Uterus (tissue), 4 donors: ENCODE data around the gene SDCCAG8. TPM values are rescaled to one million over a fixed set of nuclear protein-coding genes. Genes with fewer than 3 reads are reported as not detected.

Experiments used
- DNase-seq, 2 donors: peaks; one replicate each; pipeline ENCODE4 v3.0.0-alpha.2; 2019 to 2020
- H3K27ac ChIP-seq, 2 donors: fragments of 200-600 bp; sonication (generic); 1 replicate in 1 of 2; 2 replicates in 1 of 2; pipeline ENCODE4 v1.5.1; 2016 to 2018
- H3K27me3 ChIP-seq, 2 donors: fragments of 200-600 bp; sonication (generic); one replicate each; pipeline ENCODE4 v1.5.1; 2018 to 2019; ENCODE audit warnings: control low read depth in 1 of 2
- H3K36me3 ChIP-seq, 2 donors: fragments of 200-600 bp; sonication (generic); one replicate each; pipeline ENCODE4 v1.5.1; 2019; ENCODE audit warnings: control low read depth in 1 of 2
- H3K4me1 ChIP-seq, 2 donors: fragments of 200-600 bp; sonication (generic); one replicate each; pipeline ENCODE4 v1.5.1; 2018 to 2019; ENCODE audit warnings: control low read depth in 1 of 2
- H3K4me3 ChIP-seq, 2 donors: fragments of 200-600 bp; sonication (generic); 1 replicate in 1 of 2; 2 replicates in 1 of 2; pipeline ENCODE4 v1.5.1; 2018 to 2019; ENCODE audit warnings: mild to moderate bottlenecking in 1 of 2
- H3K9me3 ChIP-seq, 2 donors: fragments of 200-600 bp; sonication (generic); one replicate each; pipeline ENCODE4 v1.5.1; 2019; ENCODE audit warnings: control low read depth in 1 of 2
- CTCF ChIP-seq, 4 experiments: fragments of 200-600 bp in 2 of 4; fragments of 450-650 bp in 2 of 4; sonication (generic) in 2 of 4; IDR thresholded peaks; one replicate each; pipeline ENCODE4 v1.5.1; 2016 to 2019; ENCODE audit warnings: antibody characterized with exemption in 4 of 4, mild to moderate bottlenecking in 2 of 4, moderate library complexity in 1 of 4
- POLR2A ChIP-seq, 2 donors: fragments of 450-650 bp; IDR thresholded peaks; one replicate each; pipeline ENCODE4 v1.6.1; 2016; ENCODE audit warnings: antibody characterized with exemption in 2 of 2, mild to moderate bottlenecking in 1 of 2, moderate library complexity in 1 of 2
- intact Hi-C: fragments of 100-400 bp; cut with DNase I; formaldehyde crosslinking; loops from one replicate; pipeline ENCODE4 v1.15.1; 2023; ENCODE audit warnings: low total_unique reads
- total RNA-seq, 4 donors: library from RNA; depleted of rRNA in 3 of 4; stranded (reverse); fragments of >200 nt in 3 of 4; gene quantifications; one replicate each; pipeline versions ENCODE4 v1.1.0 to v1.2.4, GENCODE V29; 2014 to 2023
- donor health status: DM: yes; HTN: yes; CAD: no.

The SDCCAG8 gene
- total RNA-seq, 4 donors from 2014 or later, result 19.2 to 54.8 (median 49.7) TPM

GRCh38 chr1:243501002-243501401 is 245.2 kb downstream of the SDCCAG8 start:
- no peak for TF ChIP-seq POLR2A (IDR thresholded peaks at IDR 0.05)
- TF ChIP-seq CTCF (IDR thresholded peaks at IDR 0.05), result no peak
- no peak overlapping the region for H3K4me3 ChIP-seq
- DNase-seq, result no peak
- H3K4me1 ChIP-seq, result no peaks in the 10 kb centered on the region
- H3K27me3 ChIP-seq, result no peaks in the 10 kb centered on the region
- H3K27ac ChIP-seq, result no peak overlapping the region
- no peaks in the 10 kb centered on the region for H3K9me3 ChIP-seq
- H3K36me3 ChIP-seq, result no peaks in the 10 kb centered on the region
- intact Hi-C loops, result no loop called here

GRCh38 chr1:243503155-243503554 is 247.3 kb downstream of the SDCCAG8 start:
- H3K4me3 ChIP-seq, result no peak overlapping the region
- H3K36me3 ChIP-seq, result no peaks in the 10 kb centered on the region
- H3K27ac ChIP-seq, result no peak overlapping the region
- H3K9me3 ChIP-seq, result no peaks in the 10 kb centered on the region
- H3K27me3 ChIP-seq, result no peaks in the 10 kb centered on the region
- no peak for DNase-seq
- no peaks in the 10 kb centered on the region for H3K4me1 ChIP-seq
- intact Hi-C loops, result no loop called here
- TF ChIP-seq CTCF (IDR thresholded peaks at IDR 0.05), result no peak

- intact Hi-C loops, result no loop called here
- no peaks in the 10 kb centered on the region for H3K36me3 ChIP-seq
- no peak overlapping the region for H3K27ac ChIP-seq
- H3K27me3 ChIP-seq, result no peaks in the 10 kb centered on the region
- H3K4me3 ChIP-seq, result no peak overlapping the region
- TF ChIP-seq CTCF (IDR thresholded peaks at IDR 0.05) (no peak), POLR2A (IDR thresholded peaks at IDR 0.05) (no peak)
- H3K9me3 ChIP-seq, result no peaks in the 10 kb centered on the region
- H3K4me1 ChIP-seq, result no peaks in the 10 kb centered on the region
- no peak for DNase-seq
Observed at GRCh38 chr1:243505986-243506689, 250.3 kb downstream of the SDCCAG8 start.

- Histone ChIP-seq H3K27me3 (no peaks in the 10 kb centered on the region), H3K4me1 (no peaks in the 10 kb centered on the region), H3K36me3 (no peaks in the 10 kb centered on the region), H3K27ac (no peak overlapping the region), H3K4me3 (no peak overlapping the region), H3K9me3 (no peaks in the 10 kb centered on the region)
- DNase-seq, result no peak
- intact Hi-C loops, result no loop called here
- TF ChIP-seq CTCF (IDR thresholded peaks at IDR 0.05) (no peak), POLR2A (IDR thresholded peaks at IDR 0.05) (no peak)
Observed at GRCh38 chr1:243507001-243507671, 251.3 kb downstream of the SDCCAG8 start.

GRCh38 chr1:243507672-243508302 is 251.9 kb downstream of the SDCCAG8 start:
- no peak for DNase-seq
- H3K27me3 ChIP-seq, result no peaks in the 10 kb centered on the region
- H3K27ac ChIP-seq, result no peak overlapping the region
- no peaks in the 10 kb centered on the region for H3K36me3 ChIP-seq
- no peak overlapping the region for H3K4me3 ChIP-seq
- no peaks in the 10 kb centered on the region for H3K4me1 ChIP-seq
- intact Hi-C loops, result no loop called here
- TF ChIP-seq CTCF (IDR thresholded peaks at IDR 0.05), result no peak
- H3K9me3 ChIP-seq, result no peaks in the 10 kb centered on the region
